SU-DHL-6 (cell line): Measurements from ENCODE around the gene MYH11.

ENCODE experiments used
- H2AFZ ChIP-seq: fragments of 200-600 bp; sonication (generic); 2 replicates; pipeline ENCODE4 v1.6.1; 2014; ENCODE audit warnings: low read depth, mild to moderate bottlenecking, moderate library complexity, mixed read lengths, antibody characterized with exemption, low read length; ENCODE audit not compliant: severe bottlenecking
- H3F3A ChIP-seq: fragments of 200-600 bp; shearing (Covaris generic); 2 replicates; pipeline ENCODE4 v1.6.0; 2016; ENCODE audit warnings: antibody characterized with exemption, mild to moderate bottlenecking; ENCODE audit not compliant: insufficient read depth
- H3K27ac ChIP-seq: fragments of 200-600 bp; sonication (generic); 2 replicates; pipeline ENCODE4 v1.5.1; 2016; ENCODE audit warnings: low read depth, mild to moderate bottlenecking, low read length, moderate library complexity, mixed read lengths
- H3K27me3 ChIP-seq: fragments of 200-600 bp; sonication (generic), shearing (Covaris generic); 2 replicates; pipeline ENCODE4 v1.6.0; 2014; ENCODE audit warnings: mild to moderate bottlenecking, low read length
- H3K36me3 ChIP-seq: fragments of 200-600 bp; sonication (generic); 2 replicates; pipeline ENCODE4 v1.6.1; 2014; ENCODE audit warnings: mild to moderate bottlenecking, low read length, mixed read lengths
- H3K4me2 ChIP-seq: fragments of 300-600, 200-600 bp; shearing (Covaris generic), sonication (generic); 2 replicates; pipeline ENCODE4 v1.6.0; 2014; ENCODE audit warnings: low read length, low read depth, mild to moderate bottlenecking; ENCODE audit not compliant: poor library complexity, severe bottlenecking
- H3K4me3 ChIP-seq: fragments of 200-600 bp; sonication (generic); 2 replicates; pipeline ENCODE4 v1.5.1; 2014; ENCODE audit warnings: antibody characterized with exemption, low read length, mild to moderate bottlenecking, mixed read lengths; ENCODE audit not compliant: insufficient read depth, poor library complexity, severe bottlenecking
- H3K79me2 ChIP-seq: fragments of 200-600 bp; sonication (generic); 2 replicates; pipeline ENCODE4 v1.6.1; 2014; ENCODE audit warnings: mild to moderate bottlenecking, low read length, moderate library complexity; ENCODE audit not compliant: insufficient read depth
- H3K9ac ChIP-seq: fragments of 200-600 bp; sonication (generic); 2 replicates; pipeline ENCODE4 v1.7.0; 2014; ENCODE audit warnings: mild to moderate bottlenecking, low read length
- H3K9me2 ChIP-seq: fragments of 200-600 bp; sonication (generic); replicated peaks from 2 replicates; pipeline ENCODE4 v1.6.1; 2014; ENCODE audit warnings: low read length; ENCODE audit not compliant: insufficient read depth
- H3K9me3 ChIP-seq: fragments of 200-600 bp; sonication (generic); 2 replicates; pipeline ENCODE4 v1.6.1; 2014; ENCODE audit warnings: low read length, mixed read lengths; ENCODE audit not compliant: insufficient read depth
- H4K20me1 ChIP-seq: fragments of 200-600 bp; sonication (generic); 2 replicates; pipeline ENCODE4 v1.6.1; 2014; ENCODE audit warnings: low read depth, mild to moderate bottlenecking, antibody characterized with exemption, low read length, moderate library complexity, mixed read lengths
- CTCF ChIP-seq: fragments of 200-600 bp; sonication (generic); IDR thresholded peaks from one replicate; pipeline ENCODE4 v1.5.1; 2017; ENCODE audit warnings: antibody characterized with exemption, mild to moderate bottlenecking, low read length, moderate library complexity; ENCODE audit not compliant: insufficient read depth, poor library complexity, severe bottlenecking
- EZH2phosphoT487 ChIP-seq: fragments of 200-600 bp; sonication (generic), shearing (Covaris generic); conservative IDR thresholded peaks from 2 replicates; pipeline ENCODE4 v1.6.1; 2018; ENCODE audit warnings: mild to moderate bottlenecking, antibody characterized with exemption, low read length, moderate library complexity, mixed read lengths

The MYH11 gene

GRCh38 chr16:15749985-15750384, 106.8 kb downstream of the MYH11 start:
- TF ChIP-seq CTCF (no peak), EZH2phosphoT487 (no peak)
- Histone ChIP-seq H3K79me2 (no peaks in the 10 kb centered on the region), H3K9ac (no peak overlapping the region), H3K27me3 (no peaks in the 10 kb centered on the region), H3F3A (no peaks in the 10 kb centered on the region), H3K9me3 (no peaks in the 10 kb centered on the region), H3K4me3 (no peak overlapping the region), H4K20me1 (no peaks in the 10 kb centered on the region), H2AFZ (no peak overlapping the region), H3K36me3 (no peaks in the 10 kb centered on the region), H3K9me2 (no peaks in the 10 kb centered on the region), H3K27ac (no peak overlapping the region), H3K4me2 (no peak overlapping the region)

DNA sequence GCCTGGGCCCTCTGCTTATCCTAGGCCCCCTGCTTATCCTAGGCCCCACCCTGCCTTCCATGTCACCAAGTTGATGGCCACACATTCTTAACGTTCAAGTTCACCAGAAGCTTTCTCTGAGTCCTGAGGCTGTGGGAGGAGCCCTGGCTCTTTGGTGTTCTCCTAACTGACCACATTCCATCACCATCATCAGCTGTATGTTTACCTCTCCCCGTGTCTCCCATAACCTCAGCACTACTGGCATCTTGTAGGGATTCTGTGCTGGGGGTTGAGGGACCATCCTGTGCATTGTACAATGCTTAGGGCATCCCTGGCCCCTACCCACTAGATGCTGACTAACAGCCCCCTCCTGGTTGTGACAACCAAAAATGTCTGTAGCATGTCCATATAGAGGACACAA, 107.5 kb downstream of the MYH11 start:
- Histone ChIP-seq H3F3A (no peaks in the 10 kb centered on the region), H3K27me3 (no peaks in the 10 kb centered on the region), H3K36me3 (no peaks in the 10 kb centered on the region), H3K79me2 (no peaks in the 10 kb centered on the region), H3K4me3 (no peak overlapping the region), H3K27ac (no peak overlapping the region), H4K20me1 (no peaks in the 10 kb centered on the region), H3K9me3 (no peaks in the 10 kb centered on the region), H3K9me2 (no peaks in the 10 kb centered on the region), H3K4me2 (no peak overlapping the region), H3K9ac (no peak overlapping the region), H2AFZ (no peak overlapping the region)
- TF ChIP-seq CTCF (no peak), EZH2phosphoT487 (no peak)

GRCh38 chr16:15748654-15749053, 108.2 kb downstream of the MYH11 start:
- Histone ChIP-seq H3K36me3 (no peaks in the 10 kb centered on the region), H3K27ac (no peak overlapping the region), H3K4me3 (no peak overlapping the region), H2AFZ (no peak overlapping the region), H3K79me2 (no peaks in the 10 kb centered on the region), H3K4me2 (no peak overlapping the region), H3K27me3 (no peaks in the 10 kb centered on the region), H3K9me2 (no peaks in the 10 kb centered on the region), H4K20me1 (no peaks in the 10 kb centered on the region), H3K9ac (no peak overlapping the region), H3F3A (no peaks in the 10 kb centered on the region), H3K9me3 (no peaks in the 10 kb centered on the region)
- TF ChIP-seq CTCF: no peak
- no peak for TF ChIP-seq EZH2phosphoT487

GRCh38 chr16:15747937-15748336, 108.9 kb downstream of the MYH11 start:
- Histone ChIP-seq H3K9me2 (no peaks in the 10 kb centered on the region), H3K4me3 (no peak overlapping the region), H3K9me3 (no peaks in the 10 kb centered on the region), H3K79me2 (no peaks in the 10 kb centered on the region), H3K36me3 (no peaks in the 10 kb centered on the region), H4K20me1 (no peaks in the 10 kb centered on the region), H3K9ac (no peak overlapping the region), H3F3A (no peaks in the 10 kb centered on the region), H3K4me2 (no peak overlapping the region), H3K27me3 (no peaks in the 10 kb centered on the region), H3K27ac (no peak overlapping the region), H2AFZ (no peak overlapping the region)
- TF ChIP-seq CTCF (no peak), EZH2phosphoT487 (no peak)
